B cell (primary cell): Measurements from ENCODE around the gene KIAA1614.

ENCODE experiments used
- EZH2 ChIP-seq: IDR thresholded peaks from 2 replicates; pipeline ENCODE4 v1.6.1; 2012; ENCODE audit warnings: borderline replicate concordance, low read depth, mild to moderate bottlenecking, moderate library complexity, low read length; ENCODE audit not compliant: insufficient read depth, poor library complexity, severe bottlenecking
- TF ChIP-seq, protein P1 (sequence below): fragments of 200-600 bp; IDR thresholded peaks from one replicate; pipeline ENCODE4 v1.8.0; 2022; ENCODE audit warnings: antibody characterized with exemption, mild to moderate bottlenecking

DNA sequence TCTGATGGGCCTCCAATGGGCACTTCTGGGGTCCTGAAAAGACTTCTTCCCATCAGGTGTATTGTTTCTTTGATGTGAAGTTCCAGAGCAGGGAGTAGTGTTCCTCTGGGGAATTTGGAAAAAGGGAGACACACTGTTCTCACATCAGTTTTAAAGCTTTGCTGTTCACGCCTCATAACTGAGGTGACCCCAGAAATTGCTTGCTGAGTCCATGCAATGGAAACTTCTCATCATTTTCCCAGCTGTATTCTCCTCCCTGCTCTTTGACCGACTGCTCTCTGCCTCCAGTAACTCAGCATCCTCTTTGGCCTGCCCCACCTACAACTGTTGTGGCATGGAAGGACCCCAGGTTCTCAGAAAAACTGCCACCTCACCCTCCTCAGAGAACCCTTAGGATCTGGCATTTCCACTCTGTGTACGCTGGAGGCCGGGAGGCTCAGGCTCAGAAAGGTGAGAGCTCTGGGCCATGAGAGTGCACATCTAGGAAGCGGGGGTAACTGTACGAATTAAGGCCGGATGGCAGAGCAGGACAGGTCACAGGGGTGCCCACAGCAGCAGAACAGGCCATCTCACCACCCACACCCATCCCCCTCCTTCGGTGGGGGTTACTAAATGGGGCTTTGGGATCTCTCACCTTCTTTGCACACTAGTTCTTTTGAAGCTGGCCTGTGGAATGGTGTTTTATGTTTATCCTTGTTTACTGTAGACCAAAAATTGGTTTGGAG is 58.7 kb downstream of the KIAA1614 start:
- TF ChIP-seq EZH2: no peak
- TF ChIP-seq, protein P1, sequence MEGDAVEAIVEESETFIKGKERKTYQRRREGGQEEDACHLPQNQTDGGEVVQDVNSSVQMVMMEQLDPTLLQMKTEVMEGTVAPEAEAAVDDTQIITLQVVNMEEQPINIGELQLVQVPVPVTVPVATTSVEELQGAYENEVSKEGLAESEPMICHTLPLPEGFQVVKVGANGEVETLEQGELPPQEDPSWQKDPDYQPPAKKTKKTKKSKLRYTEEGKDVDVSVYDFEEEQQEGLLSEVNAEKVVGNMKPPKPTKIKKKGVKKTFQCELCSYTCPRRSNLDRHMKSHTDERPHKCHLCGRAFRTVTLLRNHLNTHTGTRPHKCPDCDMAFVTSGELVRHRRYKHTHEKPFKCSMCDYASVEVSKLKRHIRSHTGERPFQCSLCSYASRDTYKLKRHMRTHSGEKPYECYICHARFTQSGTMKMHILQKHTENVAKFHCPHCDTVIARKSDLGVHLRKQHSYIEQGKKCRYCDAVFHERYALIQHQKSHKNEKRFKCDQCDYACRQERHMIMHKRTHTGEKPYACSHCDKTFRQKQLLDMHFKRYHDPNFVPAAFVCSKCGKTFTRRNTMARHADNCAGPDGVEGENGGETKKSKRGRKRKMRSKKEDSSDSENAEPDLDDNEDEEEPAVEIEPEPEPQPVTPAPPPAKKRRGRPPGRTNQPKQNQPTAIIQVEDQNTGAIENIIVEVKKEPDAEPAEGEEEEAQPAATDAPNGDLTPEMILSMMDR: no peak
